GM10266 (cell line): ENCODE results near the gene SLC2A6.

Experiments used
- DNase-seq: peaks from one replicate; pipeline ENCODE4 v3.0.0; 2012; ENCODE audit errors: extremely low spot score
- CTCF ChIP-seq: IDR thresholded peaks from 2 replicates; pipeline ENCODE4 v1.5.1; 2012; ENCODE audit warnings: mild to moderate bottlenecking, low read depth; ENCODE audit not compliant: control insufficient read depth, insufficient read depth; ENCODE audit errors: missing control alignments

Gene SLC2A6

GRCh38 chr9:133477461-133477860 lies 1.4 kb downstream of the SLC2A6 start:
- no peak for DNase-seq
- TF ChIP-seq CTCF = no peak

GRCh38 chr9:133476941-133477340 lies 2.0 kb downstream of the SLC2A6 start:
- no peak for TF ChIP-seq CTCF
- no peak for DNase-seq

DNA sequence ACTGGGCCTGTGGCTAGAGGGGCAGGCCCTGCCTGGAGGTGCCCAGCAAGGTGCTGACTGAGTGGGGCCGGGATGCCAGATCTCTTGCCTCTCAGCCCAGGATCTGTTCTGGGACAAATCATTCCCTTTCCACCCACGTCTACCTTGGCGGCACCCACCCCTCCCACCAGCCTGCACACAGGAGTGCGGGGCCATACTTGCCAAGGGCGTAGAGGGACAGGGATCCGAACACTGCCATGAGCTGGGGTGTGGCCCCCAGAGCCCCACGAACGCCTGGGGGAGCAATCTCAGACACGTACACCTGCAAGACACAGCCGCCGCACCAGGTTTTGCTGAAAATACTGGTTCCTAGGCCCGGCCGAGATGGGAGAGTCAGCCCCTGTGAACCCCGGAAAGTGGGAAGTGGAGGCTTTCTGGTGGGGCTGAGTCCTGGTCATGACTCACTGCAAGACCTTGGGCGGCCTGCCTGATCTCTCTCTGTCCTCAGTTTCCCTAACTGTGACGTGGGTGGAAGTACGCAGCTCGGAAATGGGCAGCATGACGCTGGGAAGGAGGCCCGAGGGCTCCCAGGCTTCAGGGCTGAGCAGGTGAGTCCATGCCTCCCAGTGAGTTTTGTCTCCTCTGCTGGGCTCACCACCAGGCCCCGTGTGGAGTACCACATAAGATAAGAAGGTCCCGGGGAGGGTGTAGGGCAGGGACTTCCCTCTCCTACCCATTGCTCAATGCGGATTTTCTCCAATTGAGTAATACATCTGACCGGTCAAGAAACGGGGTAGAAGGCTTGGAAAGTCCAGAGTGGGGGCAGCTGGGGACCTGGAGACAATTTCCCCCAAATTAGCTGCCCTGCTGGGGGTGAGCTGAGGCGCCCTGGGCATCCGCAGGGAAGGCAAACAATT lies 2.6 kb downstream of the SLC2A6 start:
- DNase-seq = no peak

GRCh38 chr9:133475292-133476012 lies 3.4 kb downstream of the SLC2A6 start:
- TF ChIP-seq CTCF = no peak
- DNase-seq = no peak

More for the DNA sequence above, 2.6 kb downstream of the SLC2A6 start:
- no peak for TF ChIP-seq CTCF

- DNase-seq = no peak
- TF ChIP-seq CTCF = no peak
These were observed 4.0 kb downstream of the SLC2A6 start for GRCh38 chr9:133474853-133475252.

GRCh38 chr9:133474215-133474614 lies 4.7 kb downstream of the SLC2A6 start:
- DNase-seq = no peak
- TF ChIP-seq CTCF = no peak

- no peak for DNase-seq
- TF ChIP-seq CTCF = no peak
These were observed 5.2 kb downstream of the SLC2A6 start for GRCh38 chr9:133473743-133474142.
